SK-N-DZ (cell line): ENCODE data around the gene CDH11.

ENCODE experiments used
- DNase-seq: peaks from one replicate; pipeline ENCODE4 v3.0.0-alpha.2; 2015; ENCODE audit warnings: low spot score

CDH11 gene

DNA sequence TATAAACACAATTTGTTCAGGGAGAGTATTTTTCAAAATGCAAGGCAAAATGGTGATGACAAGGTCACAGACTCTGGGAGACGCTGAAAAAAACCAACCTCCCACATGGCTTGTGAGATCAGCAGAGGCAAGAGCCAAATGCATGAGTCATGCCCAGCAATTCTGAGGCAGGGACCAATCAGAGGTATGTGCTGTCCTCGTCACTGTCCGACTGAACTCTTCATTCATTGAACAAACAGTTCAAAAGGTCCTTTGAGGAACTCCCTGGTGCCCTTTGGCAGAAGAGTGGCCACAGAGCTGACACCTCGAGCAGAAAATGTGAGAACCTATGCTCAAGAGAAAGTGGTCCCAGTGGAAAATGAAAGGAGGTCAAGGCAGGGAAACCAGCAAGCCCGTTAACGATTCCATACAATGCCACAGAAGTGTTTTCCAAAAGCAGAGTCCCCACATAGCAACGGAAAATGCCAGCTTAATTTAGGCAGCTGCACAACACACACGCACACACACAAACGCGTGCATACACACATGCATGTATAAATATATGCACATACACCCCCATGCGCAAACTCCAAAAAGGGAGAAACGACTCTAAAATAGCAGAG, 50.9 kb downstream of the CDH11 start:
- no peak for DNase-seq

DNA sequence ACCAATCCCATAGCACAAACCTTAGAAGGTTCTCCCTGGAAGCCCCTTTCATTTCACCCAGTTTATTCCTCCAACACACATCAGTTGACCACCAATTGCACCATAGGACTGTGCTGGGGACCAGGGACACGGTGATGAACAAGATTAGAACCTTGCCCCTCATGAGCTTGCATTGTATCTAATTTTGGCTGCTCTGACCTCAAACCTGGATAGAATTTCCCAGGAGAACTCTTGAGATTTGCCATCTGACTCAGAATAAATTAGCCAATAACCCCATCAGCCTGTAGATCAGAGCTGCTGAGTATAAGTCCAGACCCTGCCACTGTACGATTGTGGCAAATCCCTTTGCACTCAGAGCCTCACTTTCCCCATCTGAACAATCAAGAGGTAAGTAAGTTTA, 52.1 kb downstream of the CDH11 start:
- DNase-seq = no peak

DNA sequence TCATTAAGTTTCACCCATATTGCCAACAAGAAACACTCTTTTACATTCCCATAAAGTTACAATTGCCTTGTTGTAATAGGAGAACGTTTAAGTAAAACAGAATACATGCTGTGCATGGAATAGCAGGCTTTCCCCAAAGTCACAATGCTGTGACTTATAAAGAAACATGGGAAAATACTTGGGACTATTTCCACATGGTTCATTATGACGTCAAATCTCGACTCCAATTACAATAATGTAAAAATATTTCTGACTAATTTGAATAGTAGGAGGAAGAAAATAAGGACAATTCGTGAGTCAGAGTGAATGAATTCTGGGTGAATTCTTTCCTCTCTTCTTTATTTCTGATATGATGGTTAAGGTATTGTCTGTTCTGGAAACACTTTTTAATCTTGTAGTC, 52.8 kb downstream of the CDH11 start:
- no peak for DNase-seq

DNA sequence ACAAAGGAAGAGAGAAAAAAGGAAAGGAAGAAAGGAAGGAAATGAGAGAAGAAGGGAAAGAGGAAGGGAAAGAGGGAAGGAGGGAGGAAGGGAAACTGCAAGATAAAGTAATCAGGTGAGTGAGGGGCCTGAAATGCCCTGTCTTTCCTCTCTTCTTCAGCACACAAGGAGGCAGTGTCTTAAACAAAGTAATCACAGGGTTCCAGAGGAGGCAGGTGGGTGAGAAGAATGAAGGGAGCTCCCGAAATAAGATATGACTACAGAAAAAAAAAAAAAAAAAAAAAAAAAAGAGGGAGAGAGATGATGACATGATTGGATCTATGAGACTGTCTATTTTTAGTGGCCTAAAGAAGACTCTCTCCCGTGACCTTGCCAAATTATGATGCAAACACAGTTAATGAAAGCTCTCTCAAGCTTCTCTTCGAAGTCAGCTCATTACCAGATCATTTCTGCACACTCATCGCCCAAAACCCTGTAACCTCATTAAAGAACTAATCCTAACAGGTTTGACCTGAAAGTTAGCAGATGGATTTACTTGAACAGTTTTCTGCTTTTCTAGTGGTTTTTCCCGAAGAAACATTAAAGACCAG, 53.6 kb downstream of the CDH11 start:
- peak; percentile 11 for DNase-seq

DNA sequence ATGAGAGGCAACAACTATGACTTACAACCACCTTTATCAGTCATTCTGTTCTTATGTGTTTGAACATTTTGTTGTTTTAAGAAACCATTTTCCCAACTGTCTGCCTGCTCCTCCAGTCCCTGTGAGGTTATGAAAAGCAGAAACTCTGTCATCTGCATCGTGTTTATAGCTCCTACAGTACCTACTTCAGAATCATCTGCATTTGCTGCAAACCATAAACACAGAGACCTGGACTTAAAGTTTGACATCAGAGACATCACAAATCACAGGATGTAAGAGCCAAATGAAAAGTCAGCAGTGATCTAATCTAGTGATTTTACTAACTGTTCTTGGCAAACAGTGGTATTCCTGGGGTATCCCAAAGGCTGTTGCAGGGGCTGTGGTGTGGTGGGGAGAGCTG, 55.2 kb downstream of the CDH11 start:
- DNase-seq = no peak

DNA sequence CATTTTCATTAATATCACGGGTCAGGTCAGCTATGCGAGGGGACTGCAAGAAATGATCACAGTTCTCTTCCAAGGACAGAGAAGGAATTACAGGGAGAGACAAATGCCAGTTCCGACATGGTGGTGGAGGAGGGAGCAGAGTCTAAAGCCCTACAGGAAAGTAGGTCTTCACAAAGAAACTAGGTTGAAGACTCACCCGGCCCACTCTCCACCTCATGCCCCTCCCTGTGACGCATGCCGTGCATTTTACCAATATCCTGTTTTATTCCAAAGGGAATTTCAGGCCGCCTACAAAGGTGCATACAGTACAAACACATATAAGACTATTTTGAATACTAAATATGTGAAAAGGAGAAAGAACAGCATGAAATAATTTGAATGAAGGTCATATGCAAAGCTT, 56.8 kb downstream of the CDH11 start:
- DNase-seq = no peak

DNA sequence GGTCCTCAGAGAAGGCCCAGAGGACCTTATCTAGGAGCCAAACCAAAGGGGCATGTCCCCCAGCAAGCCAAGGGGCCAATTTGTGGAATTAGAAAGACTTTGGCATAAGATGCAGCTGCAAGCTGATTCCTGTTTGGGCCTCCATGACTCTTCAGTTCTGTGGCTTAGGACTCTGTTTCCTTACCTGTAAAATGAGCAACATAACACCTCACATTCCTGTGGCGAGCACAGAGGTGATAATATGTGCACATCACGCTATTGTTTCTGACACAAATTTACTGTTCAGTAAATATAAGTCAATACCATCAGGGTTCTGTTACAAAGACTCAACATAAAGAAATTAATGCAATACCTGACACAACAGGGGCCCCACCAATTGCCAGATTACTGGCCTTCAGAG, 57.7 kb downstream of the CDH11 start:
- DNase-seq = no peak

DNA sequence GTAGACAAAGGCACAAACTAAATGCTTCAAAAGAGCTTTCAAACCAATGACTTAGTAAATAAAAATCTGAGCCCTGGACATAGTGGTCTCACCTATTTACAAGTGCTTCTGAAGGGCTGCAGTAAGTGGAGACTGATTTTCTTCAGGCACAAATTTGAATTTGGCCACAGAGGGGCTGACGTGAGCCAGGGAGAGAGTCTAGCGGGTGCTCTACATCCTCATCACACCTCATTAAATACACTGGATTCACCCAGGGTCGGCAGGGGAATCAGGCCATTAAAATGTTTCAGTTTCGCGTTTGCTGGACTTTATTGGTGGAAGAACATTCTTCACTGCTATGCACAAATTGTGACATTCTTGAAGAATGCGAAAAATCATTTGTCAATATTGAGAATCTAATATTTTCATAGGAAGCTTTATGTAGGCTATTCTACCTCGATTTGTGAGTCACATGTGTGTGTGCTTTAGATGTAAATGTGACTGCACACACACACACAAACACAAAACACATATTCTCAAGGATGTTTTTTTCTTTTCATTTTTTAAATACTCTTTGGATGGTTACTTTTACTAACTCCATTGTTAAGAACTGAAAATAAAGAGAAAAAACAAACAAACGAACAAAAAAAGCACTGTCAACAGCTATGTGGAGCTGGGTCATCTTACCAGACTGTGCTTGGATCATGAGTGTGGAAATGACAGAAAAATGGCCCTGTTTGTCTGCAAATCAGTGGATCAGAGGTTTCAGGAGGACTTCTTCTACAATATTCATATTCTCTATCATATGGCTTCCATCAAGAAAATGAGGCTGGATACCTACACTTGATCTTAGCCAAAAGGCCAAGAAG, 58.9 kb downstream of the CDH11 start:
- DNase-seq = no peak

DNA sequence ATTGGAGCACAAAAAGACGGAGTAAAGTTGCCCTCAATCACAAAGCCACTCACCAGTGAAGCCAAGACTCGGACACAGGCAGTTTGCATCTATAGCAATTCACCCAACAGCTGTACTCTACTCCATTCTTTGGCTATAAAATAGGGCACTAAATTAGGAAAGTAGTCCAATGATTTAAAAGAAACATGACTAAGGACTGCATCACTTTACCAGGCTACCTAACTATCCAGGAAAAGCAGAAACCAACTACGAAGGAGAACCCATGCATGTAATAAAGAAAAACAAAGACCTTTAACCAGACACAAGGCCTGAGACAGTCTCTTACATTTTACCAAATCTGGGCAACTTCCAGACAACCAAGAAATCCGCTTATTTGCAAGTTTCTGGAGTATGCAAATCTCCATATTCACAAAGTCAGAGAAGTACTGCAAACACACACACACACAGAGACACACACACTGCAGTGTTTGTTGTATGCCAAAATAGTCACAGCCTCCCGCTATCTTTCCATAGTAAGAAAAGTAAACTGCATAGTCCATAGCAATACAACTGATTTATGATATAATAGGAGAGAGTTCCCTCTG, 59.8 kb downstream of the CDH11 start:
- no peak for DNase-seq

DNA sequence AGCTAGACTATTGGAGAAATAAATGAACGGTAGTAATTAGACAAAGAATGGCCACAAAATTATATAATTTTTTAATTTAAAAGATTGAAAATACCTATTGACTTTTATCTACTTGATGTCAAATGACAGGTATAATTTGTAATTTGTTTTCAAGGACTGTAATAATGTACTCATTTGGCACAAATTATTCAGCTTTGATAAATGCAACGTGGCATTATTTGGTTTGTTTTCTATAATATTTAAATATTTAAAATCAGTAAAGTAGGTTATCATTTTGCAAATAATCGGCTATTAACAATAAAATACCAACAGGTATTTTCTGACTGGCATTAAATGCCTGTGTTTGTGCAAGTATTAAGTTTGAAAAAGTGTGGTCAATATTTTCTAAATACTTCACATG, 60.6 kb downstream of the CDH11 start:
- DNase-seq = no peak

DNA sequence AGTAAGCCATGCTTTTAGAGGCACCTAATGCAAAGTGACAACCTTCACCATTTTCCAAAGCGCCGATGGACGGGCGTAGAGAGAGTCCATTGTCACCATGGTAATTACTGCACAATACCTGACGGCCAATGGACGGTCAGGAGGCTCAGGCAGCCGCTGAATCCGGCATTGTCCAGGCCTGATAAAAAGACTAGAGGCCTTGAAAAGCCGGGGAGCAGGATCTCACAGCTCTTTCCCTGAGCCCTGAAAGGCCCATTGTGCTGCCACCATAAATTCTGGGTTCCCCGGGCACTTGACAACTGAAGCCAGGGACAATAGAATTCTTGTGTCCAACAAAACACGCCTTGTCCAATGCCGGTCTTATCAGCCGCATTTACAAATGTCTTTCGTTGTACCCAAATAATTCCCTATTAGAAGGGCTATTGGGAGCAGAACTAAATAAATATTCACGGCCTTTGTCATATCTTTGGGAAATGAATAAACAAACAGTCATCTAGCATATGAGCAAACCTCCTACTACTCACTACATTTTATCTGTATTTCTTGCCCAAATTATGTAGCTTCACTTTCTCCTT, 62.4 kb downstream of the CDH11 start:
- DNase-seq = no peak

DNA sequence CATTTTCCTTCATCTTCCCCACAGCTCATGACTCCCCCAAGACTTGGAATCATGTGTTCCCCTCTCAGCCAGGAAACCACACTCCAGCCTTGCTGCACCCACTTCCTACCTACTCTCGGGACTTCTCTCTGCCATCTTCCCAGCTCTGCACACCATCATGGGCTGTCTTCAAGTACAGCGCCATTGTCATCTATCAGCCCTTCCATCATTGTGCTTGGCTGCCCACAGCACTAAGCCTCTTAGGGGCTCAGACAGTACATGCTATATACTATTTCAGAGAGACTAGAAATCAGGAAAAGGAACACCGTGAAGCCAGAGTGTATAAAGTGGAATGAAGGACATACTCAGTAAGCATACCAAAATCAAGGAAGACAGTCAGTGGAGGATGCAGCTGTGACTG, 64.7 kb downstream of the CDH11 start:
- no peak for DNase-seq

DNA sequence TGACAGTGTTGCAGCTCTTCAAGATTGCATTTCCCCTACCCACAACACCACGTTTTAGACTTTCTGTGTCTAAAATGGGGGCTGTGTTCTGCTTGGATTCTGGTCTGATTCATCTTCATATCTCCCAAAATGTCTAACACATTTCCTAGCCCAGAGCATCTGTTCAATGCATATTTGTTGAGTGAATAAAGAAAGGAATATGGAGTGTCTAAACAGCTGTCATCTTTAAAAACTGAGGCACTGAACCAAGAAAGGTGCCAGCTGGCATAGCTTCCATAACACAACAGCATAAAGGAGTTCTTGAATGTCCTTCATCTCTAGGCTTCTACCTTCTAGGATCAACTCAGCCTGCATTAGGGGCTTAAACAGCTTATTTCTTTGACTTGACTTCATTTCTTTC, 67.4 kb downstream of the CDH11 start:
- DNase-seq = no peak

DNA sequence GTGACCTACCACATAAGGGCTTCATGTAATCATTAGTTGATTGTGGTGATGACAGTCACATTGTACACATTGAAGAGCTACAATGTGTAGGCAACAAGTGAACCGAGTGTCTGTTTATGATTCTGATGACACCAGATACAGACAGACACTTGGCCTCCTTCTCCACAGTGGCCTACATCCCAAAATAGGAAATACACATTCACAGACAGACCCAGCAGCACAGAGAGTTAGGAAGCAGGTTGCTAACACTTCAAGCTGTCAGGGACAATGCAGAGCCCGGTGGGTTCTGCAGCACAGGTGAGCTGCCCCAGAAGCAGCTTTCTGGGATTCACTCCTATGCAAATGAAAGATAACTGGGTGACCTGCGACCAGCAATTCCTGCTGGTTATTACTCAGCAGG, 72.2 kb downstream of the CDH11 start:
- no peak for DNase-seq

DNA sequence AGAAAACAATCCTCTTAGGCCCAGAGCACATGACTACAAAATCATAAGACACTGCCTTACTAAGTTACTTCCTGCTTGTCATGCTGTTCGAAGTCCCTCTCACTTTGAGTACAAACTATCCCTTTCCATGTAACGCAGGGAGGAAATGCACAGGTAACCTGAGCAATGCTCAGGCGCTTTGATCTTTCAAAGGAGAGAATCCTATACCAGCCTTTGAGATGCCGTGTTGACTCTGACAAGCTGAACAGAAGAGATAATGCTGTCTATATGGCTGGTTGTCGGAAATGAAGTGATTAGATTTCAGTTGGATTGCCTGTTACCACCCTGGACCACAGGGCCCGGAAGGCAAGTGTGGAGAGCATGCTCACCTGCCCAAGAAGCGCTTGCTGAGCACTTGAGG, 75.9 kb downstream of the CDH11 start:
- DNase-seq = no peak

DNA sequence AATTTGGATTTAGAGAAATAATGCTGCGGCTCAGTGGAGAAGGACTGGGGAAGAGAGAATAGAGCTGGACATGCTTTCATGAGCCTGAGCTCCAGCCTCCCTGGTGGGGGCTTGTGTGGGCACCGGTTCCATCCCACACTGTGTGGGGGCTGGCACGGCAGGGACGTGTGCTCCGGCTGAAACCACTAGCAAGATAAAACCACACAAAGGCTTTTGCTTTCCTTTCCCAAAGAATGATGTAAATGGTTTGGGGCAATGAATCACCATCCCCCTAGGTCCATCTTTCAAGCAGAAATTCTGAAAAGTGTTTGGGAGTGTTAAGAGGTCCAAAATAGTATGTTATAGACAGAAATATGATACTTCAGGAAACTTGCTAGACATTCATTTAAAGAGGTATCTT, 77.0 kb downstream of the CDH11 start:
- no peak for DNase-seq

DNA sequence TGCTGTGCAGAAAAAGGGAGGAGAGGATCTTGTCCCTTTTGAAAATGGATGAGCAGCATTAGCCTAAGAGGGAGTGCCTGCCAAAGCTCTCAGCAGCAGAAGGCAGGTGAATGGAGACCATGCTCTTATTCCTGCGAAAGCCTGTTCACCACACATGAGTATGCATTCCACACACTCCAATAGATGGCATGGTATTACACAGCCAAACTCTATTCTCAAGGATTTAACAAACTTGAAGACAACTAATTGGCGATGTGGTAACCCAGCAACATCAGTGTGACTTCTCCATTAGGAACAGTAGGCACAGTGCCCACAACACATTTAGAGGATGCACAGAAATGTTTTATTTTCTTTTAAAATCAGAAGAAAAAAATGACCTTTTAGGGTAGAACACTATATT, 77.8 kb downstream of the CDH11 start:
- DNase-seq = no peak

DNA sequence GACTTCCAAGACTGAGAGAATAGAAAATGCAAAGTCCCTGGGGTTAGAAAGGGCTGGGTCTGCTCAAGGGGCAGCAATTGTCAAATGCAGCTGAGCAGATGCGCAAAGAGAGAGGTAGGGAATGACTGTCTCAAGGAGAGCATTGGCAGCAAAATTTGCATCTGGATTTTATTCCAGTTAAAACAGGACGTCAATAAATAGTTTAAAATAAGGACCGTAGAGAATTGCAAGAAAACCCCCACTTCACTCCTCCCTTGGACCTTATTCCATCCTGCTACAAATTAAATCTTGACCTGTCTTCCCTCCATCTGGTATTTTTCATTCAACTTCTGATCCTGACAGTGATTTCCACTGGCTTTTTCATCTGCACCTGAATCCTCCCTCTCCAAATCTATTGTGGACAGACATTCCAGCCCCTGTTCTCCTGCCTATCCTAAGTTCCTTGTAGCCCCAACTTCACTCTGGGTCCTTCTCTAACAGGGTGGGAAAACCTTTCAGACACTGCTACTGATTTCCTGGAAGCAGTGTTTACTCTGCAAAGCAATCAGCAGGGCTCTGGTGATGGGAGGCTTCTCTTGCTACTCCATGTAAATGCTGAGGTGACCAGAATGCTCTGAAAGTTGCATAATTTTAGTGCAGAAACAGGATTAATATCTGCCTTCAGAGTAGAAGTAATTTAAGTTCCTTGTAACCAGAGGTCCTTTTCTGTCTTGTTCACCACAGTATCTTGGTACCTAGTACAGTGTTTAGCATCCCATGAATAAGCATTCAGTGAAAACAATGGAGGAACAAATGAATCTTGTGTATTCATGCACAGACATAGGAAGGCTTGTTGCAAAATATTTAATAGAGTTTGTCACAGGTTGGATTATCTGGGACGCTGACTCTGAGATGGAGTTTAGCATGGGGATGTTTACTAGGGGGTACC, 79.2 kb downstream of the CDH11 start:
- peak; percentile 45 for DNase-seq

DNA sequence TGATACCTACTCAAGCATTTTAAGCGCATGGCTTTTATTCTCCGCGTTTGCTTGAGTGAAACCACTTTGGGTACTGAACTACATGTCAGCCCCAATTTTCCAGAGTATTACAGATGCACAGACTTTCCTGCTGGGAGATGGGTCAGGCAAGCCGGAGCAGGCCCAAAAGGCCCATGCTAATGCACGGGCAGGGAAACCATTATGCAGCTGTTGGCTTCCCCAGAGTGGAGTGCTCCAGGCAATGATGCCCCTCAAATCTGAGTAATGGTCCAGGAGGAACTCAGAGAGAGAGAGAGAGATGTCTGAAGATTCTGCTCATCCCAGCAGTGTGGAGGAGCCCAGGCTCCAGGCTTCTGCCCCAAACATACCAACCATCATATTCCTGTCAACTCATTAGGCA, 80.2 kb downstream of the CDH11 start:
- DNase-seq = no peak

DNA sequence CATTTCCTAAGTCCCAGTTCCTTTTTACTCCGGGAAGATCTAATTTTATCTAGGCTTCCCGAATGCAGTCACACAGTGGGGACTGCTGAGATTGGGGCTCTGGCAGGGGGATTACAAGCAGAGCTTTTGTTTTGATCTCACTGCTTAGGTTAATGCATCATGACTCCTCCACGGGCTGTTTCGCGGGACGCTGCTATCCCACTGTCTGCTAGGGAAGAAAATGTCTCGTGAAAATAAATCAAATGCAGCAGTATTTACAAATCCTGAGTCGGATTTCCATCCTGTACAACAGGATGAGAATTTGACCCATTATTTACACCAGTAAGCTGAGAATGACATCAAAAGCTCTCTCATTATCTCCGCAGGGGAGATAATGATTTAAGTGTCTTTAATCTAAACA, 83.8 kb downstream of the CDH11 start:
- no peak for DNase-seq

DNA sequence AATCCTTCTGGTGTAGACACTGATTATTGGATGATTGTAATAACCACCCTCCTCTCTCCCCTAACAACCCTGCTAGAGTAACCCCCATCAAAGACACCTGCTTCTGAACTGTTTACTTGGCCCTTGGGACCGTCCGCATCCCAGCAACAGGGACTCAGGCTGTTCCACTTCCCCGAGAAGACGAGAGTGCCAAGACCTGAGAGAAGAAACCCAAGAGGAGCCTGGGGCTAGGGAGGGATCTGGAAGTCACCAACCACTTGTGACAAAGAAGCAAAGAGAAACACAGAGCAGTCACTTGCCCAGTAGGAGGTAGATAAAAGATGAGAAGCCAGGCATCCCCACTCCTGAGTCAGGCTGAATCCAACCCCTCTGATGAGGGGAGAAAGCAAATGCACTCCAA, 84.3 kb downstream of the CDH11 start:
- DNase-seq = no peak
